Adipocyte (in vitro differentiated cells): ENCODE measurements around the gene AHDC1.
"Not testable (repeated sequence)": the region's sequence is repeated elsewhere in the genome, so short reads cannot be mapped to it uniquely, and the experiment has no call there.

Experiments used
- DNase-seq: peaks from one replicate; pipeline ENCODE4 v3.0.0-alpha.2; 2015; ENCODE audit warnings: low read depth
- H3K27me3 ChIP-seq: replicated peaks from 2 replicates; pipeline ENCODE4 v1.7.0; 2013; ENCODE audit warnings: mild to moderate bottlenecking, low read length, moderate library complexity; ENCODE audit not compliant: control insufficient read depth, insufficient read depth
- H3K36me3 ChIP-seq: 2 replicates; pipeline ENCODE4 v1.7.0; 2013; ENCODE audit warnings: low read length, mild to moderate bottlenecking, moderate library complexity; ENCODE audit not compliant: control insufficient read depth, insufficient read depth, severe bottlenecking
- H3K4me1 ChIP-seq: 2 replicates; pipeline ENCODE4 v1.7.0; 2013; ENCODE audit warnings: mild to moderate bottlenecking, low read length, moderate library complexity; ENCODE audit not compliant: control insufficient read depth, insufficient read depth
- H3K4me3 ChIP-seq: 2 replicates; pipeline ENCODE4 v1.7.0; 2013; ENCODE audit warnings: mild to moderate bottlenecking, low read length, moderate library complexity
- H3K9ac ChIP-seq: 2 replicates; pipeline ENCODE4 v1.7.0; 2013; ENCODE audit warnings: mild to moderate bottlenecking, low read length, moderate library complexity
- H3K9me3 ChIP-seq: 2 replicates; pipeline ENCODE4 v1.7.0; 2013; ENCODE audit warnings: mild to moderate bottlenecking, low read length, moderate library complexity; ENCODE audit not compliant: control insufficient read depth

AHDC1 gene

GRCh38 chr1:27644369-27645070 lies 40.6 kb upstream of the AHDC1 start:
- no peak for DNase-seq
- peaks cover 3% of the 10 kb centered on the region for H3K27me3 ChIP-seq
- H3K9ac ChIP-seq = no peak overlapping the region
- H3K9me3 ChIP-seq = no peaks in the 10 kb centered on the region
- no peak overlapping the region for H3K4me3 ChIP-seq
- H3K36me3 ChIP-seq = no peaks in the 10 kb centered on the region
- peaks cover 3% of the 10 kb centered on the region for H3K4me1 ChIP-seq

GRCh38 chr1:27643600-27644368 lies 39.8 kb upstream of the AHDC1 start:
- Histone ChIP-seq H3K9ac (no peak overlapping the region), H3K27me3 (peaks cover 3% of the 10 kb centered on the region)
- DNase-seq = peak; percentile 65

GRCh38 chr1:27640514-27640913 lies 36.6 kb upstream of the AHDC1 start:
- not testable (repeated sequence) for H3K9ac ChIP-seq, H3K4me1 ChIP-seq, DNase-seq, H3K4me3 ChIP-seq, H3K9me3 ChIP-seq, H3K27me3 ChIP-seq, H3K36me3 ChIP-seq

More at GRCh38 chr1:27643600-27644368, 39.8 kb upstream of the AHDC1 start:
- H3K9me3 ChIP-seq = no peaks in the 10 kb centered on the region
- H3K36me3 ChIP-seq = no peaks in the 10 kb centered on the region
- no peak overlapping the region for H3K4me3 ChIP-seq
- H3K4me1 ChIP-seq = peaks cover 3% of the 10 kb centered on the region

- Histone ChIP-seq H3K27me3 (peaks cover 3% of the 10 kb centered on the region), H3K4me3 (no peak overlapping the region), H3K36me3 (no peaks in the 10 kb centered on the region), H3K4me1 (no peaks in the 10 kb centered on the region), H3K9ac (no peak overlapping the region), H3K9me3 (no peaks in the 10 kb centered on the region)
- DNase-seq = no peak
These were observed 34.9 kb upstream of the AHDC1 start for GRCh38 chr1:27638805-27639204.

GRCh38 chr1:27638047-27638734 lies 34.2 kb upstream of the AHDC1 start:
- DNase-seq = no peak
- Histone ChIP-seq H3K27me3 (peaks cover under 1% of the 10 kb centered on the region), H3K36me3 (no peaks in the 10 kb centered on the region), H3K4me3 (no peak overlapping the region), H3K9me3 (no peaks in the 10 kb centered on the region), H3K4me1 (no peaks in the 10 kb centered on the region), H3K9ac (no peak overlapping the region)

- H3K9me3 ChIP-seq = no peaks in the 10 kb centered on the region
- H3K27me3 ChIP-seq = no peaks in the 10 kb centered on the region
- DNase-seq = no peak
- no peak overlapping the region for H3K9ac ChIP-seq
- no peak overlapping the region for H3K4me3 ChIP-seq
- no peaks in the 10 kb centered on the region for H3K36me3 ChIP-seq
- peaks cover 9% of the 10 kb centered on the region for H3K4me1 ChIP-seq
These were observed 31.6 kb upstream of the AHDC1 start for GRCh38 chr1:27635396-27636142.

- H3K9ac ChIP-seq = peak within 1 kb of the TSS; percentile 80
- H3K4me3 ChIP-seq = peak within 1 kb of the TSS; percentile 71
- no peak for DNase-seq
- peaks cover 12% of the 10 kb centered on the region for H3K4me1 ChIP-seq
- H3K27me3 ChIP-seq = no peaks in the 10 kb centered on the region
- no peaks in the 10 kb centered on the region for H3K9me3 ChIP-seq
- H3K36me3 ChIP-seq = no peaks in the 10 kb centered on the region
These were observed 31.0 kb upstream of the AHDC1 start, which contains the start of gene FGR for GRCh38 chr1:27634985-27635367. TSS of gene FGR (minus strand) at chr1:27635185. CDS start at chr1:27623916, 11,269 bp downstream.

GRCh38 chr1:27634177-27634984 lies 30.4 kb upstream of the AHDC1 start:
- DNase-seq = peak; percentile 66
- Histone ChIP-seq H3K9ac (peak overlapping the region; percentile 80), H3K4me1 (peaks cover 17% of the 10 kb centered on the region), H3K4me3 (peak overlapping the region; percentile 71), H3K36me3 (no peaks in the 10 kb centered on the region), H3K27me3 (no peaks in the 10 kb centered on the region), H3K9me3 (no peaks in the 10 kb centered on the region)

GRCh38 chr1:27633640-27634176 lies 29.8 kb upstream of the AHDC1 start:
- DNase-seq = no peak
- Histone ChIP-seq H3K27me3 (no peaks in the 10 kb centered on the region), H3K9ac (peak overlapping the region; percentile 80), H3K9me3 (no peaks in the 10 kb centered on the region), H3K4me1 (peaks cover 24% of the 10 kb centered on the region), H3K4me3 (peak overlapping the region; percentile 71), H3K36me3 (no peaks in the 10 kb centered on the region)

- DNase-seq = no peak
- H3K4me1 ChIP-seq = peaks cover 28% of the 10 kb centered on the region
- H3K27me3 ChIP-seq = no peaks in the 10 kb centered on the region
- no peaks in the 10 kb centered on the region for H3K36me3 ChIP-seq
- no peak overlapping the region for H3K9ac ChIP-seq
- H3K4me3 ChIP-seq = no peak overlapping the region
- no peaks in the 10 kb centered on the region for H3K9me3 ChIP-seq
These were observed 29.3 kb upstream of the AHDC1 start for GRCh38 chr1:27633298-27633610.
